PFSK-1 (cell line): ENCODE results near the gene NUDT3.

Experiments used
- POLR2AphosphoS5 ChIP-seq: IDR thresholded peaks from 2 replicates; pipeline ENCODE4 v1.6.1; 2012; ENCODE audit warnings: low read depth, mild to moderate bottlenecking, control low read depth, low read length, moderate library complexity
- REST ChIP-seq, 2 experiments: IDR thresholded peaks; 2 replicates each; pipeline versions ENCODE4 v1.6.1 to v1.8.0; 2011 to 2012; ENCODE audit warnings: low read depth in 2 of 2, low read length in 2 of 2, control low read depth in 1 of 2, inconsistent platforms in 1 of 2, mild to moderate bottlenecking in 1 of 2, moderate library complexity in 1 of 2; ENCODE audit not compliant: insufficient read depth in 1 of 2
- SIN3A ChIP-seq: IDR thresholded peaks from 2 replicates; pipeline ENCODE4 v1.6.1; 2012; ENCODE audit warnings: mild to moderate bottlenecking, low read length, moderate library complexity, borderline replicate concordance; ENCODE audit not compliant: insufficient read depth
- TAF1 ChIP-seq: IDR thresholded peaks from 2 replicates; pipeline ENCODE4 v1.6.1; 2012; ENCODE audit warnings: low read length, control low read depth, borderline replicate concordance; ENCODE audit not compliant: insufficient read depth

GRCh38 chr6:34340394-34340793 is 52.1 kb downstream of the NUDT3 start:
- TF ChIP-seq POLR2AphosphoS5, result no peak
- no peak for TF ChIP-seq REST (IDR thresholded peaks at IDR 0.05; ENCODE audit: insufficient read depth in 1 of 2, low read depth in 2 of 2, low read length in 2 of 2)
- TF ChIP-seq SIN3A, result no peak
- no peak for TF ChIP-seq TAF1
